Smooth muscle cell (in vitro differentiated cells): Measurements from ENCODE around the gene IFNW1. TPM values are rescaled to one million over a fixed set of nuclear protein-coding genes. Genes with fewer than 3 reads are reported as not detected.

Source experiments
- DNase-seq: peaks from one replicate; lab custom pipeline; 2025; ENCODE audit not compliant: unreplicated experiment; lab: John Stamatoyannopoulos, UW
- H2AFZ ChIP-seq: fragments of 200-600 bp; sonication (generic); 2 replicates; pipeline ENCODE4 v1.6.0; 2016; ENCODE audit warnings: antibody characterized with exemption, low read depth, mild to moderate bottlenecking
- H3F3A ChIP-seq: fragments of 200-600 bp; sonication (generic); 2 replicates; pipeline ENCODE4 v1.6.0; 2017; ENCODE audit warnings: antibody characterized with exemption, low read depth
- H3K27ac ChIP-seq: fragments of 200-600 bp; sonication (generic); 2 replicates; pipeline ENCODE4 v1.5.1; 2016; ENCODE audit warnings: low read depth, mild to moderate bottlenecking
- H3K27me3 ChIP-seq: fragments of 200-600 bp; sonication (generic); 2 replicates; pipeline ENCODE4 v1.6.1; 2016; ENCODE audit warnings: low read depth, mild to moderate bottlenecking
- H3K36me3 ChIP-seq: fragments of 200-600 bp; sonication (generic); 2 replicates; pipeline ENCODE4 v1.5.1; 2016; ENCODE audit warnings: low read depth
- H3K4me1 ChIP-seq: fragments of 200-600 bp; sonication (generic); 2 replicates; pipeline ENCODE4 v1.5.1; 2016; ENCODE audit warnings: low read depth
- H3K4me2 ChIP-seq: fragments of 200-600 bp; sonication (generic); 2 replicates; pipeline ENCODE4 v1.6.0; 2016; ENCODE audit warnings: mild to moderate bottlenecking
- H3K4me3 ChIP-seq: fragments of 200-600 bp; sonication (generic); 2 replicates; pipeline ENCODE4 v1.5.1; 2016; ENCODE audit warnings: mild to moderate bottlenecking
- H3K79me2 ChIP-seq: fragments of 200-600 bp; sonication (generic); 2 replicates; pipeline ENCODE4 v1.6.0; 2016; ENCODE audit warnings: low read depth, mild to moderate bottlenecking
- H3K9ac ChIP-seq: fragments of 200-600 bp; sonication (generic); 2 replicates; pipeline ENCODE4 v1.6.0; 2016; ENCODE audit warnings: low read depth
- H3K9me3 ChIP-seq: fragments of 200-600 bp; sonication (generic); replicated peaks from 2 replicates; pipeline ENCODE4 v1.5.1; 2016; ENCODE audit warnings: low read depth
- H4K20me1 ChIP-seq: fragments of 200-600 bp; sonication (generic); 2 replicates; pipeline ENCODE4 v1.6.0; 2016; ENCODE audit warnings: low read depth
- CTCF ChIP-seq: fragments of 200-600 bp; sonication (generic); IDR thresholded peaks from 2 replicates; pipeline ENCODE4 v1.5.1; 2017; ENCODE audit warnings: borderline replicate concordance, mild to moderate bottlenecking, antibody characterized with exemption; ENCODE audit not compliant: insufficient read depth, poor library complexity, severe bottlenecking
- WGBS: methylation state at CpG from one replicate; pipeline ENCODE4 v1.1.7; 2016; ENCODE audit warnings: low lambda C conversion rate; 5-methylcytosine and 5-hydroxymethylcytosine counted together
- polyA plus RNA-seq: library from polyadenylated mRNA; unstranded; fragments of >200 nt; fragmentation: Nextera tagmentation; extraction: Ambion mirVana; gene quantifications from 2 replicates; pipeline ENCODE4 v1.2.1, GENCODE V29; 2016
- total RNA-seq: library from RNA; depleted of rRNA; stranded (reverse); fragments of >200 nt; gene quantifications from 2 replicates; pipeline ENCODE4 v1.2.3, GENCODE V29; 2014

IFNW1 gene
- total and polyA plus RNA-seq, 2 experiments from 2014 or later: not detected

- no peaks in the 10 kb centered on the region for H3K36me3 ChIP-seq
- no peak overlapping the region for H3K9ac ChIP-seq
- WGBS: 7% methylated on average over 1 of the region's 1 CpG
- no peaks in the 10 kb centered on the region for H3F3A ChIP-seq
- no peak for DNase-seq
- no peak overlapping the region for H3K27ac ChIP-seq
- no peak overlapping the region for H3K4me3 ChIP-seq
- H3K4me1 ChIP-seq: peaks cover 3% of the 10 kb centered on the region
- H3K9me3 ChIP-seq: no peaks in the 10 kb centered on the region
- H3K79me2 ChIP-seq: no peaks in the 10 kb centered on the region
- TF ChIP-seq CTCF: no peak
- peak overlapping the region; percentile 59 for H3K4me2 ChIP-seq
- H2AFZ ChIP-seq: no peak overlapping the region
- H4K20me1 ChIP-seq: no peaks in the 10 kb centered on the region
- no peaks in the 10 kb centered on the region for H3K27me3 ChIP-seq
These were observed 18.5 kb upstream of the IFNW1 start for GRCh38 chr9:21160178-21160577.

- no peak overlapping the region for H3K27ac ChIP-seq
- no peak for DNase-seq
- no peak overlapping the region for H3K9ac ChIP-seq
- TF ChIP-seq CTCF: no peak
- no peaks in the 10 kb centered on the region for H3K36me3 ChIP-seq
- H2AFZ ChIP-seq: no peak overlapping the region
- H3K9me3 ChIP-seq: no peaks in the 10 kb centered on the region
- no peaks in the 10 kb centered on the region for H3K27me3 ChIP-seq
- H4K20me1 ChIP-seq: no peaks in the 10 kb centered on the region
- no peak overlapping the region for H3K4me2 ChIP-seq
- peaks cover 3% of the 10 kb centered on the region for H3K4me1 ChIP-seq
- no peak overlapping the region for H3K4me3 ChIP-seq
- WGBS: 71% methylated on average over 2 of the region's 2 CpGs
- H3F3A ChIP-seq: no peaks in the 10 kb centered on the region
- no peaks in the 10 kb centered on the region for H3K79me2 ChIP-seq
These were observed 13.9 kb upstream of the IFNW1 start for GRCh38 chr9:21155501-21155900.

- Histone ChIP-seq H3K27me3 (no peaks in the 10 kb centered on the region), H3K4me3 (no peak overlapping the region), H4K20me1 (no peaks in the 10 kb centered on the region), H3K4me1 (no peaks in the 10 kb centered on the region), H3F3A (no peaks in the 10 kb centered on the region), H2AFZ (peak overlapping the region; percentile 68), H3K4me2 (peak overlapping the region; percentile 48), H3K9me3 (no peaks in the 10 kb centered on the region), H3K9ac (no peak overlapping the region), H3K36me3 (no peaks in the 10 kb centered on the region), H3K79me2 (no peaks in the 10 kb centered on the region), H3K27ac (no peak overlapping the region)
- DNase-seq: no peak
- no peak for TF ChIP-seq CTCF
- WGBS: 19% methylated on average over 3 of the region's 3 CpGs
These were observed 12.5 kb upstream of the IFNW1 start for GRCh38 chr9:21154018-21154608.
